BE2C (cell line): ENCODE measurements around the gene TSHZ3.

Experiments
- DNase-seq: peaks from one replicate; pipeline ENCODE4 v3.0.0-alpha.2; 2020
- H3K27me3 ChIP-seq: fragments of 250-450 bp; sonication (Bioruptor Pico); 2 replicates; pipeline ENCODE4 v1.5.1; 2020; ENCODE audit warnings: mild to moderate bottlenecking
- H3K36me3 ChIP-seq: fragments of 250-450 bp; sonication (Bioruptor Pico); 2 replicates; pipeline ENCODE4 v1.5.1; 2020; ENCODE audit warnings: mild to moderate bottlenecking
- H3K4me1 ChIP-seq: fragments of 250-450 bp; sonication (Bioruptor Pico); 2 replicates; pipeline ENCODE4 v1.5.1; 2020
- H3K4me3 ChIP-seq: 2 replicates; pipeline ENCODE4 v1.5.1; 2011; ENCODE audit warnings: low read depth, low read length
- H3K9me3 ChIP-seq: fragments of 250-450 bp; sonication (Bioruptor Pico); 2 replicates; pipeline ENCODE4 v1.5.1; 2020
- CTCF ChIP-seq: IDR thresholded peaks from 2 replicates; pipeline ENCODE4 v1.5.1; 2012; ENCODE audit warnings: mild to moderate bottlenecking, low read depth, low read length

Gene TSHZ3

DNA sequence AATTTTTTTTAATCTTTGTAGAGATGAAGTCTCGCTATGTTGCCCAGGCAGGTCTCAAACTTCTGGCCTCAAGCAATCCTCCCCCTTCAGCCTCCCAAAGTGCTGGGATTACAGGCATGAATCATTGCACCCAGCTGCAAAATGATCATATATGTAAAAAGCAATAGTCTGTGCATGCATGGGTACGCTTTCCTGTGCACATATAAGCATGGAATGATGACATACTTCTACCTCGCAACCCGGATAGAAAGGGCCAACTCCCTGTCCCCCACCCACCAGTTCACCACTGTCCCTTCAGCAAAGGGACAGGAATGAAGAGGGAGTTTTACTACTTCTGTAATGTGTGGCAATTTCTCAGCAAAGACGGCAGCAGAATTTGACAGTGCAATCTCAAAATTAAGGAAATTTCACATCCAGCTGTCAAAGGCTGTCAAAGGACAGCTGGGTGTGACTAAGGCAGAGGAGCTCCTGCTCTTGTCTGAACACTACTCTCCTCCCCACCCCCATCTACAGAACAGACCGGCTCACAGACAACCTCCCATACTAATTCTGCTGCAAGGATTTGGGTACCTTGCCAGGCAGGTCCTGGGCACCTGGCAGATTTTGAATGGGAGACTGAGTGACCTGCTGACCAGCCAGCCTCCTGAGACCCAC is 95.6 kb downstream of the TSHZ3 start:
- Histone ChIP-seq H3K36me3 (no peaks in the 10 kb centered on the region), H3K4me1 (no peaks in the 10 kb centered on the region), H3K9me3 (no peaks in the 10 kb centered on the region; the same call in 1 of the 2 replicates), H3K27me3 (no peaks in the 10 kb centered on the region), H3K4me3 (no peak overlapping the region)
- no peak for TF ChIP-seq CTCF
- DNase-seq: no peak

GRCh38 chr19:31252441-31252840 is 96.8 kb downstream of the TSHZ3 start:
- no peaks in the 10 kb centered on the region for H3K4me1 ChIP-seq
- TF ChIP-seq CTCF: no peak
- H3K9me3 ChIP-seq: no peaks in the 10 kb centered on the region; the same call in 1 of the 2 replicates
- H3K27me3 ChIP-seq: no peaks in the 10 kb centered on the region
- H3K36me3 ChIP-seq: no peaks in the 10 kb centered on the region
- H3K4me3 ChIP-seq: no peak overlapping the region
- no peak for DNase-seq

GRCh38 chr19:31249217-31249616 is 100.0 kb downstream of the TSHZ3 start:
- no peaks in the 10 kb centered on the region for H3K36me3 ChIP-seq
- 0 out of 2 replicates have a peak, but pooled peaks have one; percentile 7 for TF ChIP-seq CTCF
- H3K4me1 ChIP-seq: no peaks in the 10 kb centered on the region
- H3K27me3 ChIP-seq: no peaks in the 10 kb centered on the region
- no peaks in the 10 kb centered on the region for H3K9me3 ChIP-seq
- H3K4me3 ChIP-seq: no peak overlapping the region
- no peak for DNase-seq

DNA sequence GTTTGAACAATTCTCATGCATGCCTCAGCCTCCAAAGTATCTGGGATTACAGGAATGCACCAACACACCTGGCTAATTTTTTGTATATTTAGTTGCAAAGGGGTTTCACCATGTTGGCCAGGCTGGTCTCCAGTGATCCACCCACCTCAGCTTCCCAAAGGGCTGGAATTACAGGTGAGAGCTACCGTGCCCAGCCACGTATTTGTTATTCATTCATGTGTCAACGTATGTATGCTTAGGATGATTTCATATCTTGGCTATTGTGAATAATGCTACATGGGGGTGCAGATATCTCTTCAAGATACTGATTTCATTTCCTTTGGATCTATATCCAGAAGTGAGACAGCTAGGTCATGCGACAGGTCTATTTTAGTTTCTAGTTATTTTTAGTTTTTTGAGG is 113.4 kb downstream of the TSHZ3 start:
- no peaks in the 10 kb centered on the region for H3K4me1 ChIP-seq
- H3K36me3 ChIP-seq: no peaks in the 10 kb centered on the region
- DNase-seq: no peak
- no peak for TF ChIP-seq CTCF
- no peaks in the 10 kb centered on the region for H3K27me3 ChIP-seq
- H3K4me3 ChIP-seq: no peak overlapping the region
- no peaks in the 10 kb centered on the region for H3K9me3 ChIP-seq

GRCh38 chr19:31233295-31233800 is 115.9 kb downstream of the TSHZ3 start:
- no peaks in the 10 kb centered on the region for H3K27me3 ChIP-seq
- H3K9me3 ChIP-seq: no peaks in the 10 kb centered on the region
- DNase-seq: no peak
- no peaks in the 10 kb centered on the region for H3K4me1 ChIP-seq
- TF ChIP-seq CTCF: no peak
- H3K36me3 ChIP-seq: no peaks in the 10 kb centered on the region
- no peak overlapping the region for H3K4me3 ChIP-seq

GRCh38 chr19:31232871-31233270 is 116.4 kb downstream of the TSHZ3 start:
- Histone ChIP-seq H3K36me3 (no peaks in the 10 kb centered on the region), H3K27me3 (no peaks in the 10 kb centered on the region), H3K9me3 (no peaks in the 10 kb centered on the region), H3K4me3 (no peak overlapping the region), H3K4me1 (no peaks in the 10 kb centered on the region)
- DNase-seq: no peak
- TF ChIP-seq CTCF: no peak
